K562 (cell line): Measurements from ENCODE around the gene KNDC1. TPM values are rescaled to one million over a fixed set of nuclear protein-coding genes. Genes with fewer than 3 reads are reported as not detected.

Source experiments
- ADNP ChIP-seq: fragments of 200-800 bp; sonication (Bioruptor generic); IDR thresholded peaks from 2 replicates; pipeline ENCODE4 v1.6.1; 2016; ENCODE audit warnings: missing genetic modification characterization, missing compliant biosample characterization
- CHD7 ChIP-seq: fragments of 200-600 bp; sonication (generic); IDR thresholded peaks from one replicate; pipeline ENCODE4 v1.6.1; 2012; ENCODE audit warnings: mild to moderate bottlenecking, low read depth, low read length, inconsistent platforms
- KLF16 ChIP-seq: IDR thresholded peaks from 2 replicates; pipeline ENCODE4 v1.6.1; 2016; ENCODE audit warnings: antibody characterized with exemption
- NR2F6 ChIP-seq: fragments of 450-650 bp; formaldehyde crosslinking; IDR thresholded peaks from 2 replicates; pipeline ENCODE4 v1.4.0; 2020; ENCODE audit warnings: mild to moderate bottlenecking
- ZNF551 ChIP-seq: fragments of 250-450 bp; sonication (Bioruptor Pico); IDR thresholded peaks from 2 replicates; pipeline ENCODE4 v1.5.0; 2021; ENCODE audit warnings: mild to moderate bottlenecking, moderate library complexity
- polyA plus RNA-seq, 8 experiments: library from polyadenylated mRNA; depleted of rRNA in 4 of 8; stranded (reverse) in 5 of 8; unstranded in 3 of 8; fragments of >200 nt; fragmentation: Nextera tagmentation in 2 of 8; fragmentation: Illumina TruSeq in 1 of 8; extraction: Ambion mirVana in 2 of 8; extraction: Trizol in 1 of 8; gene quantifications; 2 replicates each; pipeline versions ENCODE4 v1.2.1 to v1.2.3, GENCODE V29; 2011 to 2014; ENCODE audit warnings: inconsistent platforms in 1 of 8, missing spikeins in 1 of 8
- total RNA-seq, 7 experiments: library from RNA; depleted of rRNA in 6 of 7; stranded (reverse); fragments of >200 nt in 6 of 7; fragmentation: Illumina TruSeq in 2 of 7; extraction: Trizol in 2 of 7; gene quantifications; 2 replicates each; pipeline versions ENCODE4 v1.2.1 to v1.2.3, GENCODE V29; 2011 to 2021; ENCODE audit warnings: low replicate concordance in 1 of 7

KNDC1 gene
- total and polyA plus RNA-seq, 9 of the 15 experiments (the other 6 are each of a cell fraction or from before 2014, with no cell fraction given), result 0.07 to 0.26 (median 0.11) TPM; not detected in 6

DNA sequence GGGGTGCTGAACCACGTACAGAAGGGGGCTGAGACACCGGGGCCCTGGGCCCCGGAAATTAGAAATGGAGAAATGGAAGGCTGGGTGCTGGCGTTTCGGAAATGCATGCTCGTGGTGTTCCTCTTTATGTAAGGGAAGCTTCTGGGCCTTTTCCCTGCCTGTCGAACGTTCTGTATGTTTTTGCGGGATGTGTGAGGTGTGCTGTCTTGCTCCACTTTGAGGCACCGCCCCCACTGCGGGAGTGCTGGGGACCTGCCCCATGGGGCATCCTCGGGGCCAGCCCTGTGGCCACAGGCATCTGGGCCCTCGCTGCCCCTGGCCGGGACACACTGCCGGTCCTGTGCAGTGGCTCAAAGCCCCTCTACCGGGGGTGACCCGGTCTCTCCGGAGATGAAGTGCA lies 75.9 kb downstream of the KNDC1 start (continued):
- TF ChIP-seq CHD7 (no peak), ADNP (tag) (no peak), ZNF551 (CRISPR knock-in tag) (no peak), KLF16 (no peak), NR2F6 (CRISPR knock-in tag) (no peak)
